ENCODE data around the gene ZNF81.
"Not testable (repeated sequence)": the region's sequence is repeated elsewhere in the genome, so short reads cannot be mapped to it uniquely, and the experiment has no call there.

ZNF81 gene

DNA sequence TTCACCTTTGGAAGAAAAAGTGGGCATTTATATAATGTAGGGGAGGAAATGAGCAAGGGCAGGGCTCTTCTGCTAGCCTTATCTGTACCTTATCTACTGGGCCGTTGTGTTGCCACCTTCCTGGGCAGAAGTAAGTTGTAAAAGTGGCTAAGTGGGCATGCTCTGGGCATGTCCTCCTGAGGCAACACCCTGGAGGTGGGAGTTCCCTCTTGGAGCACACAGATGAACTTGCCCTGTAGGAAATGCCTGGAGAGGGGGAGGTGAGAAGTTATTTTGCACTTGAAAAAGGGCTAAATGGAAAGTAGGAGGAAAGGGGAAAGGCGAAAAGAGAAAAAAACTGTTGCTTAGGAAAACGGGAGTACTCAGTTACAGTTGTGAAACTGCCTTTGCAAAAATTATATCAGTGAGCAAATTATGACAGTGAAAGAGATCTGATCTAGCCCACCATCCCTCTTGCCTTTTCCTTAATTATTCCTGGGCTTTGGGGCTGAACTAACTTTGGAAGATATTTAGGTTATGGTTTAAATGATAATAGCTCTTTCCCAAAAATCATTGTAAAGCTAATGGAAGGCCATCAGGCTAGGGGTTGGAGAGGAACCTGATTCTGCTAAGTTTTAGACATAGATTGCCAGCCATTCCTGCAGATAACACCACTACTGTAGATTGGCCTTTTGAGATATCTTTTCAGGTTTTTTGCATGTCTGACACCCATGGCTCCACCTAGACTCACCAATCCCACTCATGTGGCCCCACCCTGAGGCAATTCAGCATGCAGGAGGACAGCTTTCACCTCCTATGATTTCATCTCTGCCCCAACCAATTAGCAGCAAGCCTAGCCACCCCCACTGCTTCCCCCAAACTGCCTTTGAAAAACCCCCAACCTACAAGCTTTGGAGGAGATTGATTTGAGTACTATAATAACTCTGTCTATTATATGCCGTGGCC is 20.5 kb upstream of the ZNF81 start:
- DNase-seq (ENCODE audit: insufficient read length, low spot score) (no peak), FAIRE-seq (no peak)
- TF ChIP-seq POLR2A (IDR thresholded peaks at IDR 0.05; ENCODE audit: low read depth, low read length) = no peak

DNA sequence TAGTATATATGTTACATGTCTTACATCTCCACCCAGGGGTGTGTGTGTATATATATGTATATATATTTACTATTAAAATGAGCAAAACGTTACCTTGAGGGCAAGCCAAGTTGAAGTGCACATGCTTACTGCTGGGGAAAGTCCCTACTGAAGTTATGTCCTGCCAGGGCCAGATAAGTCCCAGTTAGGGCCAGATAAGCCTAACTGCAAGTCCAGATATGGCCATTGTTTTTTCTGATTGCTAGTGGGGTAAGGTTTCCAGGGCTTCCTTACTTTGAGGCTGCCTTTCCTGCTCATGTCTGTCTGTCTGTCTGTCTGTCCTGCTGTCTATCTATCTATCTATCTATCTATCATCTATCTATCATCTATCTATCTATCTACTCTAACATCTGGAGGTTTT is 19.3 kb upstream of the ZNF81 start:
- DNase-seq (ENCODE audit: insufficient read length, low spot score) = no peak
- FAIRE-seq = no peak
- no peak for TF ChIP-seq POLR2A (IDR thresholded peaks at IDR 0.05; ENCODE audit: low read depth, low read length)

DNA sequence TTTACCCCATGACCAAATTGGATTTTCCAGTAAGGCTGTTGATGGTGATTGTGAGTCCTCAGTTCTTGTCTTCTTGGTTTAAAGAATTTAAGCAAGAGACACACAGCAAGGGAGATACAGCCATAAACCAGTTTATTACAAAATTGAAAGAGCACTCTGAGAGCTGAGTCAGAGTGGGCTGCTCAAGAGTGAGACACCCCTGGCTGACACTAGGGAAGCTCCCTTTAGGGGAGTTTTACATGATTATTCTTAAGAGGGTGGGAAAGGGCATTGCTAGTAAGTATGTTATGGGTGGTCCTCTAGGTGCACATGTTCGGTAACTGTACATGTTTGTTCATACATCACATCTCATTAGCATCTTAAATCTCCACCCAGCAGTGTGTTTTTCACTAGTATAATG is 18.8 kb upstream of the ZNF81 start:
- TF ChIP-seq POLR2A (IDR thresholded peaks at IDR 0.05; ENCODE audit: low read depth, low read length) = no peak
- FAIRE-seq = no peak
- DNase-seq (ENCODE audit: insufficient read length, low spot score) = no peak

- TF ChIP-seq POLR2A (IDR thresholded peaks at IDR 0.05; ENCODE audit: low read depth, low read length) = no peak
- FAIRE-seq (no peak), DNase-seq (ENCODE audit: insufficient read length, low spot score) (no peak)
Observed at GRCh38 chrX:47828984-47829383, 7.7 kb upstream of the ZNF81 start.

DNA sequence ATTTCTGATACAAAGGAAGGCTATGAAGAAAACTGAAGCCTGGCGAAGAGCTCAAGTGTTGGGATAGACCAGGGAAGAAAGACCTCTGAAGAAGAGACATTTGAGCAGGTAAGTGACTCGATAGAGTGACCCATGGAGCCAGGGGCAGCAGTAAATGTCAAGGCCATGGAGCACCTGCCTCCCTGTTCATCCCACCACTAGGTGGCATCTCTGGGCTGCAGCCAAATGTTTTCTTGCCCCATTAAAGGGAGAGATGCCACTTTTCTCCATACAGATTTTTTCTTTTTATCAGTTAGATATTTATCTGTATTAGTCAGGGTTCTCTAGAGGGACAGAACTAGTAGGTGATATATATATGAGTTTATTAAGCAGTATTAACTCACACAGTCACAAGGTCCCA is 4.9 kb upstream of the ZNF81 start:
- FAIRE-seq = no peak
- no peak for TF ChIP-seq POLR2A (IDR thresholded peaks at IDR 0.05; ENCODE audit: low read depth, low read length)
- peak; percentile 2 for DNase-seq (ENCODE audit: insufficient read length, low spot score)

DNA sequence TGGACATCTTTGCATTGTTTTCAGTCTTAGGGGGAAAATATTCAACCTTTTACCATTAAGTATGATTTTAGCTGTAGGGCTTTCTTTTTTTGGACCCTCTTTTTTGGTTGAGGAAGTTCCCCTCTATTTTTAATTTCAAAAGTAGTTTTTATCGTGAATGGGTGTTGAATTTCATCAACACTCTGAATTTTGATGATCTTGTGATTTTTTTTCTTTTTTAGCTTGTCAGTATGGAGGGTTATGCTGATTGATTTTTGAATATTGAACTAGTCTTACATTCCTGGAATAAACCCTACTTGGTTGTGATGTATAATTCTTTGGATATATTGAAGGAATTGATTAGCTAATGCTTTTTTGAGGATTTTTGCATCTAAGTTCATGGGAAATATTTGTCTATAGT is 1.7 kb downstream of the ZNF81 start:
- DNase-seq (ENCODE audit: insufficient read length, low spot score) = no peak
- no peak for FAIRE-seq
- TF ChIP-seq POLR2A (IDR thresholded peaks at IDR 0.05; ENCODE audit: low read depth, low read length) = no peak

- no peak for DNase-seq (ENCODE audit: insufficient read length, low spot score)
- TF ChIP-seq POLR2A (IDR thresholded peaks at IDR 0.05; ENCODE audit: low read depth, low read length) = no peak
- FAIRE-seq = no peak
Observed at GRCh38 chrX:47840111-47840510, 3.4 kb downstream of the ZNF81 start.

- DNase-seq (ENCODE audit: insufficient read length, low spot score) = no peak
- FAIRE-seq = no peak
Observed at GRCh38 chrX:47843363-47843762, 6.7 kb downstream of the ZNF81 start.

GRCh38 chrX:47844117-47844516 is 7.4 kb downstream of the ZNF81 start:
- no peak for DNase-seq (ENCODE audit: insufficient read length, low spot score)
- no peak for TF ChIP-seq POLR2A (IDR thresholded peaks at IDR 0.05; ENCODE audit: low read depth, low read length)
- no peak for FAIRE-seq

More at GRCh38 chrX:47843363-47843762, 6.7 kb downstream of the ZNF81 start:
- no peak for TF ChIP-seq POLR2A (IDR thresholded peaks at IDR 0.05; ENCODE audit: low read depth, low read length)

- no peak for FAIRE-seq
- no peak for DNase-seq (ENCODE audit: insufficient read length, low spot score)
- TF ChIP-seq POLR2A (IDR thresholded peaks at IDR 0.05; ENCODE audit: low read depth, low read length) = no peak
Observed at GRCh38 chrX:47846040-47846439, 9.3 kb downstream of the ZNF81 start.

- DNase-seq (ENCODE audit: insufficient read length, low spot score) = no peak
- no peak for FAIRE-seq
- TF ChIP-seq POLR2A (IDR thresholded peaks at IDR 0.05; ENCODE audit: low read depth, low read length) = no peak
Observed at GRCh38 chrX:47849778-47850177, 13.1 kb downstream of the ZNF81 start.

DNA sequence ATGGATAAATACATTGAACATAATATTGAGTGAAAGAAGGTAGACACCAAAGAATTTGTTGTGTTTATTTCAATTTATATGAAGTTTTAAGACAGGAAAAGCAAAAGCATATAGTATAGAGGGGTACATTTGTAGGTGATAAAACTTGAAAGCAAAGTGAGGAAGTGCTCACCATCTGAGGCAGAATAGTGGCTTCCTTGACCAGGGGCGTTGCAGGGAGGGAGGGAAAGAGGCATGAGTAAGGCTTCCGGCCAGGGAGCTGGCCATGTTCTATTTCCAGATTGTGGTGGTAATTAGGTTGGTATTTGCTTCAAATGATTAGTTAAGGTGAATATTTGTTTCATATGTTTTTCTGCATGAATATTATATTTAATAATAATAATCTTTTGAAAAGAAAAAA is 13.7 kb downstream of the ZNF81 start:
- not testable (repeated sequence) for DNase-seq (ENCODE audit: insufficient read length, low spot score); FAIRE-seq

DNA sequence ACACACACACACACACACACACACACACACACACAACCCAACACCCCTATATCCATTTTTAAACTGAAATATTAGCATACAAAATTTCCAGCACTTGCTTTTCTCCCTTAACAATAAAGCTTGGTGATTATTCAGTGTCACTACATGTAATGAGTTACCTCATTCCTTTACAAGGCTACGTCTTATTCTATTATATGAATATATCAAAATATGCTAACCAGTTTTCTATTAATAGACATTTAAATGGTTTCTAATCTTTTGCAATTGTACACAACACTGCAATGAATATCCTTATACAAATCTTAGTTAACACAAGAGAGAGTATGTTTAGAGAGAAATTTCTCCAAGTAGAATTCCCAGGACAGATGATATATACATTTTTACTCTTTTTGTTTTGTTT is 14.2 kb downstream of the ZNF81 start:
- FAIRE-seq (no peak), DNase-seq (ENCODE audit: insufficient read length, low spot score) (no peak)
- no peak for TF ChIP-seq POLR2A (IDR thresholded peaks at IDR 0.05; ENCODE audit: low read depth, low read length)

DNA sequence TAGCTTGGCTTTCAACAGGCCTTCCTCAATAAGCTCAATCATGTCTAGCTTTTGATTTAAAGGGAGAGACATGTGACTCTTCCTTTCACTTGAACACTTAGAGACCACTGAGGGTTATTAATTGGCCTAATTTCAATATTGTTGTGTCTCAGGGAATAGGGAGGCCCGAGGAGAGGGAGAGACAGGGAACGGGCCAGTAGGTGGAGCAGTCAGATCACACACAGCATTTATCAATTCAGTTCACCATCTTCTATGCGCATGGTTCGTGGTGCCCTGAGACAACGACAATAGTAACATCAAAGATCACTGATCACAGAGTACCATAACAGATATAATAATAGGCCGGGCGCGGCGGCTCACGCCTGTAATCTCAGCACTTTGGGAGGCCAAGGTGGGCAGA is 17.8 kb downstream of the ZNF81 start:
- no peak for DNase-seq (ENCODE audit: insufficient read length, low spot score)
- FAIRE-seq = no peak

GRCh38 chrX:47859686-47860085 is 23.0 kb downstream of the ZNF81 start:
- FAIRE-seq (no peak), DNase-seq (ENCODE audit: insufficient read length, low spot score) (no peak)
- no peak for TF ChIP-seq POLR2A (IDR thresholded peaks at IDR 0.05; ENCODE audit: low read depth, low read length)

More for the DNA sequence above, 17.8 kb downstream of the ZNF81 start:
- TF ChIP-seq POLR2A (IDR thresholded peaks at IDR 0.05; ENCODE audit: low read depth, low read length) = no peak
